Left ventricle myocardium inferior (tissue), 1 donor: ENCODE data around the gene BCAS3. TPM values are rescaled to one million over a fixed set of nuclear protein-coding genes. Genes with fewer than 3 reads are reported as not detected.

Experiments
- DNase-seq: peaks from one replicate; pipeline ENCODE4 v3.0.0-alpha.2; 2020
- H3K27ac ChIP-seq: fragments of 200-600 bp; replicated peaks from 2 replicates; pipeline ENCODE4 v1.8.0; 2021
- H3K27me3 ChIP-seq: fragments of 200-600 bp; 2 replicates; pipeline ENCODE4 v1.8.0; 2021; ENCODE audit warnings: low read depth
- H3K36me3 ChIP-seq: fragments of 200-600 bp; 2 replicates; pipeline ENCODE4 v1.8.0; 2021
- H3K4me1 ChIP-seq: fragments of 200-600 bp; 2 replicates; pipeline ENCODE4 v1.8.0; 2021
- H3K4me3 ChIP-seq: fragments of 200-600 bp; 2 replicates; pipeline ENCODE4 v1.8.0; 2021; ENCODE audit warnings: mild to moderate bottlenecking, moderate library complexity
- H3K9me3 ChIP-seq: fragments of 200-600 bp; replicated peaks from 2 replicates; pipeline ENCODE4 v1.8.0; 2021
- CTCF ChIP-seq: fragments of 200-600 bp; IDR thresholded peaks from 2 replicates; pipeline ENCODE4 v1.8.0; 2021; ENCODE audit warnings: antibody characterized with exemption, mild to moderate bottlenecking, borderline replicate concordance
- intact Hi-C: fragments of 100-400 bp; cut with micrococcal nuclease; formaldehyde crosslinking; loops from one replicate; pipeline ENCODE4 v1.11.0; 2022
- total RNA-seq: library from RNA; stranded (reverse); fragmentation: NEBNext Ultra II Directional; extraction: Animal tissue kit (Norgen Biotek cat#: 25700); gene quantifications from one replicate; pipeline ENCODE4 v1.2.1, GENCODE V29; 2021
- donor health status: DM: no; HTN: yes; CAD: no; lungs with severe emphysema.

Gene BCAS3
- total RNA-seq, 1 donor from 2014 or later = 16.5 TPM

GRCh38 chr17:61279476-61280145 lies 602.0 kb downstream of the BCAS3 start:
- Histone ChIP-seq H3K27me3 (no peaks in the 10 kb centered on the region), H3K36me3 (no peaks in the 10 kb centered on the region), H3K4me3 (no peak overlapping the region), H3K4me1 (peaks cover 18% of the 10 kb centered on the region), H3K27ac (peak overlapping the region; percentile 62), H3K9me3 (no peaks in the 10 kb centered on the region)
- intact Hi-C loops = no loop called here
- no peak for DNase-seq
- no peak for TF ChIP-seq CTCF

GRCh38 chr17:61280338-61280737 lies 602.7 kb downstream of the BCAS3 start:
- Histone ChIP-seq H3K27ac (peak overlapping the region; percentile 62), H3K9me3 (no peaks in the 10 kb centered on the region), H3K4me1 (peaks cover 18% of the 10 kb centered on the region), H3K4me3 (no peak overlapping the region), H3K36me3 (no peaks in the 10 kb centered on the region), H3K27me3 (no peaks in the 10 kb centered on the region)
- no peak for DNase-seq
- intact Hi-C loops = no loop called here
- no peak for TF ChIP-seq CTCF

GRCh38 chr17:61280851-61281250 lies 603.2 kb downstream of the BCAS3 start:
- intact Hi-C loops = no loop called here
- no peak for DNase-seq
- H3K27ac ChIP-seq = no peak overlapping the region
- TF ChIP-seq CTCF = no peak
- H3K4me3 ChIP-seq = no peak overlapping the region
- no peaks in the 10 kb centered on the region for H3K36me3 ChIP-seq
- peaks cover 22% of the 10 kb centered on the region for H3K4me1 ChIP-seq
- no peaks in the 10 kb centered on the region for H3K27me3 ChIP-seq
- no peaks in the 10 kb centered on the region for H3K9me3 ChIP-seq

- no peaks in the 10 kb centered on the region for H3K9me3 ChIP-seq
- no peak overlapping the region for H3K27ac ChIP-seq
- H3K36me3 ChIP-seq = no peaks in the 10 kb centered on the region
- intact Hi-C loops = no loop called here
- no peak overlapping the region for H3K4me3 ChIP-seq
- peaks cover 29% of the 10 kb centered on the region for H3K4me1 ChIP-seq
- no peaks in the 10 kb centered on the region for H3K27me3 ChIP-seq
- TF ChIP-seq CTCF = no peak
- DNase-seq = no peak
Observed at GRCh38 chr17:61282377-61282776, 604.7 kb downstream of the BCAS3 start.

- Histone ChIP-seq H3K9me3 (no peaks in the 10 kb centered on the region), H3K27me3 (no peaks in the 10 kb centered on the region), H3K4me3 (no peak overlapping the region), H3K27ac (no peak overlapping the region), H3K36me3 (no peaks in the 10 kb centered on the region), H3K4me1 (peaks cover 36% of the 10 kb centered on the region)
- intact Hi-C loops = no loop called here
- TF ChIP-seq CTCF = no peak
- no peak for DNase-seq
Observed at GRCh38 chr17:61283043-61283442, 605.4 kb downstream of the BCAS3 start.

- Histone ChIP-seq H3K4me1 (peaks cover 38% of the 10 kb centered on the region), H3K27ac (peak overlapping the region; percentile 77), H3K36me3 (no peaks in the 10 kb centered on the region), H3K9me3 (no peaks in the 10 kb centered on the region), H3K4me3 (no peak overlapping the region), H3K27me3 (no peaks in the 10 kb centered on the region)
- intact Hi-C loops = no loop called here
- no peak for DNase-seq
- TF ChIP-seq CTCF = no peak
Observed at GRCh38 chr17:61284174-61284573, 606.5 kb downstream of the BCAS3 start.
